ENCODE data around the gene ECE2.

Gene ECE2

DNA sequence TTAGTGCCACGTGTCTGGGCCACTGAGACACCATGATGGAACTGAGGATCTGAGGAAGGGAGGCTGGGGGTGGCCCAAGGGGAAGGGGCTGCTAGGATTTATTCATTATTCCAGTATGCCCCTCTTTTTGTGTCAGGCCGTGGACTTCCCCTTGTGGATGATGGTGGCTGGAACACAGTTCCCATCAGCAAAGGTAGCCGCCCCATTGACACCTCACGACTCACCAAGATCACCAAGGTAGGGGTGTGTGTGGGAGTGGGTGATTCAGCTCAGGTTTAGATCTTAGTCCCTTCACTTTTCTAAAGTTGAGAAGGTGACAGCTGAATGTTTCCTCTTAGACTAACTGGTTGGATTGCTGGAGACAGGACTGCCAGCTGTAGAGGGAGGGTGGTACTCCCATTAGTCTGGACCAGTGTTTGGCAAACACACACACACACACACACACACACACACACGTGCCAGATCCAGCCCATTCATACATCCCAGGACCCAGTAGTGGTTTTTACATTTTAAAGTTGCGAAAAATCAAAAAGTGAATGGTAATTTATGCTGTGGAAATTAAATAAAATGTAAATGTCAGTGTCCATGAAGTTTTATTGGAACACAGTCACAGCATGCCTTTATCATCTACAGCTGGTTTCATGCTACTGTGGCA is 50.0 kb downstream of the ECE2 start:
- H3K27me3 Mint-ChIP-seq: no peaks in the 10 kb centered on the region
- H3K27ac Mint-ChIP-seq: peak overlapping the region; percentile 85
- no peak overlapping the region for H3K4me3 Mint-ChIP-seq
- H3K36me3 Mint-ChIP-seq (ENCODE audit: low read depth): peaks cover 94% of the 10 kb centered on the region
- H3K9me3 Mint-ChIP-seq: no peaks in the 10 kb centered on the region
- H3K4me1 Mint-ChIP-seq (ENCODE audit: low read depth): peaks cover 53% of the 10 kb centered on the region

DNA sequence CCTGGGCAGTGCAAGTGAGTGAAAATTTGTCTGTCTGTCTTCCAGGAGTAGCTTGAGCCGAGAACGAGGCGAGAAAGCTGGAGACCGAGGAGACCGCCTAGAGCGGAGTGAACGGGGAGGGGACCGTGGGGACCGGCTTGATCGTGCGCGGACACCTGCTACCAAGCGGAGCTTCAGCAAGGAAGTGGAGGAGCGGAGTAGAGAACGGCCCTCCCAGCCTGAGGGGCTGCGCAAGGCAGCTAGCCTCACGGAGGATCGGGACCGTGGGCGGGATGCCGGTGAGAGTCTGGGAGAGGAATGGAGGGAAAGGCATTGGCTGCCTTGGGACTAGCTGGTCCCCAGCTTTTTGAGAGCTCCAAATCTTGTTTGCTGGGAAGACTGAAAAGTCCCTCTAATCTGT is 51.3 kb downstream of the ECE2 start:
- Mint-ChIP-seq H3K4me3 (no peak overlapping the region), H3K36me3 (ENCODE audit: low read depth) (peaks cover 94% of the 10 kb centered on the region)

DNA sequence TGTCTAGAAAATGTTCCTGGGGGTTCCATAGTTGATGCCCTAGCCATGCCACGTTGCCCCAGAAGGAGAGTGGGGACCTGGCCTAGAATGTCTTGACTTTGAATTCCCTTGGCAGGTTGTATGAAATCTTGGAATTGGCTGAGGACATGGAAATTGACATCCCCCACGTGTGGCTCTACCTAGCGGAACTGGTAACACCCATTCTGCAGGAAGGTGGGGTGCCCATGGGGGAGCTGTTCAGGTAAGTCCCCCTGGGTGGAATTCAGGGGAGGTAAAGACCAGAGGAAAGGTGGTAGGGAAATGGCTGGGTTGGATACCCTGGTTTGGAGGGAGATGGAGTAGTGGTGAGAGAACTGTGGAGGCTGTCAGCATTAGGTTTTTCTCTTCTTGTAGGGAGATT is 52.7 kb downstream of the ECE2 start:
- Mint-ChIP-seq H3K4me3 (no peak overlapping the region), H3K4me1 (ENCODE audit: low read depth) (peaks cover 62% of the 10 kb centered on the region), H3K36me3 (ENCODE audit: low read depth) (peaks cover 94% of the 10 kb centered on the region), H3K9me3 (no peaks in the 10 kb centered on the region), H3K27ac (peak overlapping the region; percentile 81), H3K27me3 (no peaks in the 10 kb centered on the region)

More for the DNA sequence above, 51.3 kb downstream of the ECE2 start:
- Mint-ChIP-seq H3K27me3 (no peaks in the 10 kb centered on the region), H3K9me3 (no peaks in the 10 kb centered on the region), H3K4me1 (ENCODE audit: low read depth) (peaks cover 56% of the 10 kb centered on the region), H3K27ac (peak overlapping the region; percentile 31)

DNA sequence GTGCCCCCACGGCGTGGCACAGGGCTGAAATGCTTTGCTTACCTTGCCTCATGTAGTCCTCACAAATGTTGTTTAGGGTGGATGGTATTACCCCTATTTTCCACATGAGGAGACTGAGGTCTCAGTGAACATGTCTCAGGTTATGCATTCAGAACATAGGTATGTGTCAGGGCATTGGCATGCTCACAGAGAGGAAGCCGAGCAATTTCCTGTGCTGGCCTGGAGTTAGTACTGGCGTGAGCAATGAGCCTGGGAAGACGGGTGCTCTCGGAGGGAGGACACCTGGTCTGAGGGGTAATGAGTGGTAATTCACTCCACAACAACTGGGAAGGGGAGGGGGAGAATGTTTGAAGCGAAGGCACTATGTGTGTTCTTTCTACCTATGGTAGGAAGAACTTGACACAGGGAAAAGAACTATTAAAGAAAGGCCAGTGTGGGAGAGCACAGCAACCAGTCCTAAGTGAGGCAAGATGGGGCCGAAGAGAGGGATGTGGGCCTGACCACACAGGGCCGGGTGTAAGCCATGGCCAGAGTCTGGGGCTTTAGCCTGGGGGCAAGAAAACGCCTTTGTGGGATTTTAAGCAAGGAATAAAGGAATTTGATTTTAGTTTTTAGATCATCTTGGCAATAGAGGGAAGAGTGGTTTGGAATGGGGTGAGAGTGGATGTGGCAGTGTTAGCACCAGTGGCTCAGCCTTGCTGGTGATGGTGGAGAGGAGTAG is 56.7 kb downstream of the ECE2 start:
- no peaks in the 10 kb centered on the region for H3K27me3 Mint-ChIP-seq
- H3K4me1 Mint-ChIP-seq (ENCODE audit: low read depth): peaks cover 72% of the 10 kb centered on the region
- no peak overlapping the region for H3K4me3 Mint-ChIP-seq
- no peaks in the 10 kb centered on the region for H3K9me3 Mint-ChIP-seq
- H3K27ac Mint-ChIP-seq: peak overlapping the region; percentile 84
- peaks cover 75% of the 10 kb centered on the region for H3K36me3 Mint-ChIP-seq (ENCODE audit: low read depth)

DNA sequence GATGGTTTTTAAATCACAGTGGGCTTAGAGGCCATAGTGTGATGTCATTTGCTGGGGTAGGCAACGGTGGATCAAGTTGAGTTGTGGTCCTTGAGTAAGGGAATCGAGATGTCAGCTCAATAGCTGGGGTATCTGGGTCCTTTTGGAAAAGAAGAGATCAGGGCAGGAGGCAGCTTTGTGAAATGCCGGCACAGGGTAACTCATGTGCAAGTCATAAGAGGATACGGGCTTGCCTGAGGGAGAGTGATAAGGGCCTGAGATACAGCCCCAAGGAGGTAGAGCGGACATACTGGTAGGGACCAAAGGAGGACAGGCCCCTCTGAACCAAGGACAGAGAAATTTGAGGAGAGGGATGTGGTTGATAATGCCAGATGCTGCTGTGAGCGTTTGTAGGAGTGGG is 57.4 kb downstream of the ECE2 start:
- Mint-ChIP-seq H3K4me1 (ENCODE audit: low read depth) (peaks cover 79% of the 10 kb centered on the region), H3K36me3 (ENCODE audit: low read depth) (peaks cover 69% of the 10 kb centered on the region), H3K4me3 (peak overlapping the region; percentile 17), H3K27ac (peak overlapping the region; percentile 84), H3K27me3 (no peaks in the 10 kb centered on the region), H3K9me3 (no peaks in the 10 kb centered on the region)

DNA sequence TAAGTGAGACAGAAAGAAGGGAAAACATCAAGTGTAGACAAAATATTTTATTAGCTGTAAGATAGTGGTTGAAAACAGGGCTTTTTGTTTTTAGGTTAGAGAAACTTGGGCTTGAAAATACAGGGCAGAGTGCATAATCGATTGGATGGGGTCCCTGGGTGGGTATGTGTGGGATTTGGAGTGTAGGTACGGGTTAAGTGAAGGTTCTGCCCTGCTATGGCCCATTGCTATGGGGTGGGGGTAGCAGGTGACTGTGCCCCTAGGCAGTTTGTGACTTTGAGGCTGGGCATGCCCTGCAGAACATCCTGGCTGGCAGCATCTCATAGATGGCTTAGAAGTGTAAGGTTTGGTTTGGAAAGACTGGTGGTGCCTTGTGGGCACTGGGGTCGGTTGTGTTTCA is 57.9 kb downstream of the ECE2 start:
- Mint-ChIP-seq H3K27ac (peak overlapping the region; percentile 84), H3K27me3 (no peaks in the 10 kb centered on the region), H3K4me1 (ENCODE audit: low read depth) (peaks cover 80% of the 10 kb centered on the region), H3K36me3 (ENCODE audit: low read depth) (peaks cover 65% of the 10 kb centered on the region), H3K9me3 (no peaks in the 10 kb centered on the region), H3K4me3 (peak overlapping the region; percentile 15)

DNA sequence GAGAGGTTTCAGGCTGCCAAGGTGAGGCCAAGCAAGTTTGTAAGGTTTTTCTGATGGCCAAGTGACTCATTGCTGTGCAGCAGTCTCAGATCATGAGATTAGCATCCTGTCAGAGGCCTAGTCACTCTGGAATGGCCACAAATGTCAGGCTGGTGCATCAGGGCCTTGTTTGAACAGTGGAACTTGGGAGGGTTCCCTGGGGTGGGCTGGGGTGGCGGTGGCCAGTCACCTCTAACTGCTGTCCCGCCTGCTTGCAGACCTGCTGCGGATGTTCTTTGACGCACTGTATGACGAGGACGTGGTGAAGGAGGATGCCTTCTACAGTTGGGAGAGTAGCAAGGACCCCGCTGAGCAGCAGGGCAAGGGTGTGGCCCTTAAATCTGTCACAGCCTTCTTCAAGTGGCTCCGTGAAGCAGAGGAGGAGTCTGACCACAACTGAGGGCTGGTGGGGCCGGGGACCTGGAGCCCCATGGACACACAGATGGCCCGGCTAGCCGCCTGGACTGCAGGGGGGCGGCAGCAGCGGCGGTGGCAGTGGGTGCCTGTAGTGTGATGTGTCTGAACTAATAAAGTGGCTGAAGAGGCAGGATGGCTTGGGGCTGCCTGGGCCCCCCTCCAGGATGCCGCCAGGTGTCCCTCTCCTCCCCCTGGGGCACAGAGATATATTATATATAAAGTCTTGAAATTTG is 58.8 kb downstream of the ECE2 start:
- Mint-ChIP-seq H3K4me1 (ENCODE audit: low read depth) (peaks cover 74% of the 10 kb centered on the region), H3K36me3 (ENCODE audit: low read depth) (peaks cover 55% of the 10 kb centered on the region), H3K4me3 (peak overlapping the region; percentile 60), H3K9me3 (no peaks in the 10 kb centered on the region), H3K27me3 (no peaks in the 10 kb centered on the region), H3K27ac (peak overlapping the region; percentile 96)

DNA sequence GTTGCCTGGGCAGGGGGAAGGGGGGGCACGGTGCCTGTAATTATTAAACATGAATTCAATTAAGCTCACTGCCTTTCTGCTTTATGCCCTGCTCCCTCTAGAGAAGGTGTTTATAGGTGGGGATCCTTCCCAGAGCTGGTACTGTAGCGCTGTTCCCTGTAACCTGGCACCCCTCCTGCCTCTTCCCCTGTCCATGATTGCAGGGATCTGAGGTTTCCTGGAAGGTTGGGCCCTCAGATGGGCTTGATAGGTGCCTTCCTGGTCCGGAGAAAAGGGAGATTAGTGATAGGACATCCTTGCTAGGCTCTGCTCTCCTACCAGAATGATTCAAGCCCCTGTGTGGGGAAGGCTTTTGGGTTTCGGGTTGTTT is 59.5 kb downstream of the ECE2 start:
- H3K36me3 Mint-ChIP-seq (ENCODE audit: low read depth): peaks cover 50% of the 10 kb centered on the region
- no peaks in the 10 kb centered on the region for H3K27me3 Mint-ChIP-seq
- H3K9me3 Mint-ChIP-seq: no peaks in the 10 kb centered on the region
- H3K4me3 Mint-ChIP-seq: peak overlapping the region; percentile 88
- H3K4me1 Mint-ChIP-seq (ENCODE audit: low read depth): peaks cover 70% of the 10 kb centered on the region
- peak overlapping the region; percentile 88 for H3K27ac Mint-ChIP-seq

DNA sequence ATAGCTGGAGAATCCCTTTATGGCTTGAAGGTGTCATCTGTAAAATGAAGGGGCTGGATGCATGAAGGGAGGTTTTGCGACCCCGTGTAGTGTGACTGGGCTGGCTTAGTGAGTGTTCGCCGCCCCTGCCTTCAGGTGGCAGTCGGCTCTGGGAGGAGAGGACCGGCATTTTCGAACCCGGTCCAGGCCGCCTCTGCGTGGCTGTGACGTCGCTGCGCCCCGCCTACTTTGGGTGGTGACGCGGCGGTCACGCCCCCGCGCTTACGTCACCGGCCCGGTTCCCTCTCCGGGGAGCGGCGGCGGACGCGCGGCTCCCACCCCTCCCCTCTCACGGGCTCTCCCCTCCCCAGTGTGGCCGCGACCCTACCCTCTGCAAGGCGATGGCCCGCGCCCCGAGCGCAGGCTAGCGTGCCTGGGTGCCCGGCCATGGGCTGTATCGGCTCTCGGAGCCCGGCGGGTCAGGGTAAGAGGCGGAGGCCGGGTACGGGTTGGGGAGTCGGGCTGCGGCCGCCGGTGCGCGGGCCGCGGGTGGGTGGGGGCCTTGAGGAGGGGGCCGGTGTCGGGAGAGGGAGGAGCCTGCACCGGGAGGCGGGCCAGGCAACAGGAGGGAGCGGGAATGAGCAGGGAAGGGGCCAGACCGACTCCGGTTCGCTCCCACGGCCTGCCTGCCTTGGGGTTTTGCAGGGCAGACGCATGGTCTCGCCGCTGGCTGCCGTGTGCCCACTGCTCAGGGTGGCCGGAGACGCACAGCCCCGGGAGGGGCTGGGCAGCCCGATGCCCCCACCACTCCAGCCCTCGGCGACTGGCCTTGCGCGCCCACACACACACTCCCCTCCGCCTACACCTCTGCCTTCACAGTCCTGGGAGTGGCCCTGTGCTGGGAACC is 60.1 kb downstream of the ECE2 start:
- peaks cover 66% of the 10 kb centered on the region for H3K4me1 Mint-ChIP-seq (ENCODE audit: low read depth)
- no peaks in the 10 kb centered on the region for H3K27me3 Mint-ChIP-seq
- peak overlapping the region; percentile 88 for H3K27ac Mint-ChIP-seq
- no peaks in the 10 kb centered on the region for H3K9me3 Mint-ChIP-seq
- peaks cover 45% of the 10 kb centered on the region for H3K36me3 Mint-ChIP-seq (ENCODE audit: low read depth)
- peak overlapping the region; percentile 88 for H3K4me3 Mint-ChIP-seq

DNA sequence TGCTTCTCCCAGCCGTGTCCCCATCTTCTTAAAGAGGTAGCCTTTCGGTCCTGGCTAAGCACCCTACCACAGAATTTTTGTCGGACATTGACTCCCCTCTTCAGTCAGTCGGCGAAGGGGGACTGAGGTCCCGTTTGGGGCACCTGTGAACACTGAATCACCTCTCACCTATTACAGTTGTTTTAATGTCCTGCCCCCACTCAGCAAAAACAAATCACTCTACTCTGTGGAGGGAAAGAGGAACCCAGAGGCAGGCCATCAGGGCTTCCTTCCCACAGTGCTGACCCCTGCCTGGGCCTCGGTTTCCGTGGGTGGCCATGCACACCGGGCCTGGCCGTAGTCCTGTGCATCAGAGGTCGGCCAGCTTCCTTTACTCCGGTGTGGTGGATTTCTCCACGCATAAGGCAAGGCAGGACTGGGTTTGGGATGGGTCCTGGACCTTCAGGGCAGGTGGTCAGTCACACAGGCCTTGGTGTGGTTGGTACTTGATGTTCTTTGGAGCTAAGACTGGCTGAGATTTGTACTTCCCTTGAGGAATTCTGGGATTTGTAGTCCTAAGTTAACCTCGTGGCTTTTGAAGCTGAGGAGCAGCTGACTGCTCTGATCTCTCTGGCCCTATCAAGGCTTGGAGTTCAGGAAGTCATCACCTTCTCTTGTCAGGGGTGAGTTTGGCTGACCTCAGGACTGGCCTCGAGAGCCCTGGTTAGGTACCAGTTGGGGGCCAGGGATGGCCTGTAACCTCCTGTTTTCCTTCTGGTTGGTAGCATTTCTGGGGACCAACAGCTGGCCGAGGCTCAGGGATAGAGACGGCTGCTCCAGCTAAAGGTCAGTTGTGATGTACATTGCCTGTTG is 61.0 kb downstream of the ECE2 start:
- Mint-ChIP-seq H3K27ac (peak overlapping the region; percentile 81), H3K27me3 (no peaks in the 10 kb centered on the region), H3K9me3 (no peaks in the 10 kb centered on the region), H3K4me3 (peak overlapping the region; percentile 88), H3K36me3 (ENCODE audit: low read depth) (peaks cover 36% of the 10 kb centered on the region), H3K4me1 (ENCODE audit: low read depth) (peaks cover 57% of the 10 kb centered on the region)

DNA sequence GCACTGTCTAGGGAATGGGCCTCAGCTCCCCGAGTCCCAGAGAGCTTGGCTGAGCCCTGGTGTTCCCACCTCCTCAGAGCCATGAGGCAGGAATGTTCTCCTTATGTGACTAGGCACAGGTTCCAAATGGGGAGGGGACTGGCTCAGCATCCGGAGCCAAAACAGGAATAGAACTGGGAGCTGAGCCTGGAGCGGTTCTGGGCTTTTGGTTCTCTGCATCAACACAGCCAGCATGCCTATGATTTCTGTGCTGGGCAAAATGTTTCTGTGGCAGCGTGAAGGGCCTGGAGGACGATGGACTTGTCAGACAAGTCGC is 61.5 kb downstream of the ECE2 start, which contains the start of gene FAM131A:
Gene FAM131A, plus strand, starts transcription at position 202 of the 316 bp plus-strand sequence. Its CDS starts 31 bp downstream, at position 233.
- Mint-ChIP-seq H3K4me1 (ENCODE audit: low read depth) (peaks cover 52% of the 10 kb centered on the region), H3K4me3 (peak within 1 kb of the TSS; percentile 88), H3K27me3 (no peaks in the 10 kb centered on the region), H3K36me3 (ENCODE audit: low read depth) (peaks cover 30% of the 10 kb centered on the region), H3K9me3 (no peaks in the 10 kb centered on the region), H3K27ac (peak within 1 kb of the TSS; percentile 81)

DNA sequence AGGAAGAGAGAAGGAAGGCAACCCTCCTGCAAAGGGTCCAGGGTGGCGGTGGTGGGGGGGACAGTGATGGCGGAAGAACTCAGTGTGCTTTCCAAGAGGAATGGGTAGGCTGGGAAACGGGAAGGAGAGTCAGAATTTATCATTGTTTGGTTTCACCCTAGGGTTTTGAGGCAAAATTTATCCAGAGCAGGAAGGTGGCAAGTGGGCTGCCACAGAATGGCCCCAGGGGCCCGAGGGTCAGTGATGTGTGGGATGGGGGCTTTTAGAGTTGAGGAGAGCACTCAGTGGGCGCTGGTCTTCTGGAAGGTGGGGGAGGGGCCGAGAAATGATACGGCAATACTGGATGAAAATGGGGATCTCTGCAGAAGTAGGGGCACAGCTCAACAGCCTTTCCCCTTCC is 62.2 kb downstream of the ECE2 start:
- no peak overlapping the region for H3K27ac Mint-ChIP-seq
- H3K4me1 Mint-ChIP-seq (ENCODE audit: low read depth): peaks cover 45% of the 10 kb centered on the region
- H3K27me3 Mint-ChIP-seq: no peaks in the 10 kb centered on the region
- peaks cover 24% of the 10 kb centered on the region for H3K36me3 Mint-ChIP-seq (ENCODE audit: low read depth)
- H3K9me3 Mint-ChIP-seq: no peaks in the 10 kb centered on the region
- H3K4me3 Mint-ChIP-seq: no peak overlapping the region

DNA sequence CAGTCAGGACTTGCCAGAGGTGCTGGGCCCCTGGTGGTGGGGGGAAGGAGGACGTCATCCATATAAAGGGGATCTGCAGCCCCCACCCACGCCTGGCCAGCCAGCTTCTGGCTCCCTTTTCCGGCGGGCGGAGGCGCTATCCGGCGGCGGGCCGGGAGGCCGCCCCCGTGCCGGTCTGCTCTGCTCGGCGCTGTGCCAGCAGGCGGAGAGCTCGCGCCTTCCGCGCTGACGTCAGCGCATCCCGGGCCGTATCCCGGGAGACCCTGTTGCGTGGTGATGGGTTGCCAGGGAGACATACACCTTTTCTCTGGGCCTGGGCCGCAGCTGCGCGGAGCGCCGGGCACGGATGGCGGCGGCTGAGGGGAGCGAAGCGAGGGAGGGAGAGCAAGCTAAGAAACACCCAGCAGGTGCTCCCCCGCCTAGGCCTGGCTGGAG is 62.7 kb downstream of the ECE2 start:
- H3K27ac Mint-ChIP-seq: no peak overlapping the region
- H3K27me3 Mint-ChIP-seq: no peaks in the 10 kb centered on the region
- H3K4me1 Mint-ChIP-seq (ENCODE audit: low read depth): peaks cover 40% of the 10 kb centered on the region
- peaks cover 18% of the 10 kb centered on the region for H3K36me3 Mint-ChIP-seq (ENCODE audit: low read depth)
- no peaks in the 10 kb centered on the region for H3K9me3 Mint-ChIP-seq
- no peak overlapping the region for H3K4me3 Mint-ChIP-seq

DNA sequence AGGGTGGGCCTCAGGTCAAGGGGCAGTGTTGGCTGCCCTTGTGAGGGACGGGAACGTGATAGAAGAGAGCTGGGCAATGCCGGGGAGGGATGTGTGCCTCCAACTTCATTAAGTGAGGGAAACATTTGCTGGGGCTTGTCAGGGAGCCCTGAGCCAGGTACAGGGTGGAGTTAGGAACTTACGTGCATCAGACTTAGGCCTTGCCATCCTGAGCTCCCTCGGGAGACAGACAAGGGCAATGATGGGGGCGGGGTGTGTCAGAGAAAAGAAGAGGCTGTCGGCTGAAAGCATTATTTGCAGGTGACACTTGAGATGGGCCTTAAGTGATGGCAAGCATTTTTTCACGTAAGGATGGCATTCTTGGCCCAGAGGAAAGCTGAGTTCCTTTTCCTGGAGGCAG is 63.2 kb downstream of the ECE2 start:
- no peaks in the 10 kb centered on the region for H3K9me3 Mint-ChIP-seq
- H3K27ac Mint-ChIP-seq: no peak overlapping the region
- H3K4me3 Mint-ChIP-seq: no peak overlapping the region
- peaks cover 14% of the 10 kb centered on the region for H3K36me3 Mint-ChIP-seq (ENCODE audit: low read depth)
- peaks cover 35% of the 10 kb centered on the region for H3K4me1 Mint-ChIP-seq (ENCODE audit: low read depth)
- no peaks in the 10 kb centered on the region for H3K27me3 Mint-ChIP-seq

Measured in stimulated activated naive CD8-positive, alpha-beta T cell treated with anti-CD3 and anti-CD28 coated beads, Interleukin-15, Interleukin-2, amounts not matched to agents 100 ng/mL and 50 ng/mL, for 24 hours (primary cell).